GM10266 (cell line): ENCODE measurements around the gene HMGN1.
"Not testable (repeated sequence)": the region's sequence is repeated elsewhere in the genome, so short reads cannot be mapped to it uniquely, and the experiment has no call there.

Experiments used
- DNase-seq: peaks from one replicate; pipeline ENCODE4 v3.0.0; 2012; ENCODE audit errors: extremely low spot score
- TF ChIP-seq, protein P1 (sequence below): IDR thresholded peaks from 2 replicates; pipeline ENCODE4 v1.5.1; 2012; ENCODE audit warnings: mild to moderate bottlenecking, low read depth; ENCODE audit not compliant: control insufficient read depth, insufficient read depth; ENCODE audit errors: missing control alignments

The HMGN1 gene

DNA sequence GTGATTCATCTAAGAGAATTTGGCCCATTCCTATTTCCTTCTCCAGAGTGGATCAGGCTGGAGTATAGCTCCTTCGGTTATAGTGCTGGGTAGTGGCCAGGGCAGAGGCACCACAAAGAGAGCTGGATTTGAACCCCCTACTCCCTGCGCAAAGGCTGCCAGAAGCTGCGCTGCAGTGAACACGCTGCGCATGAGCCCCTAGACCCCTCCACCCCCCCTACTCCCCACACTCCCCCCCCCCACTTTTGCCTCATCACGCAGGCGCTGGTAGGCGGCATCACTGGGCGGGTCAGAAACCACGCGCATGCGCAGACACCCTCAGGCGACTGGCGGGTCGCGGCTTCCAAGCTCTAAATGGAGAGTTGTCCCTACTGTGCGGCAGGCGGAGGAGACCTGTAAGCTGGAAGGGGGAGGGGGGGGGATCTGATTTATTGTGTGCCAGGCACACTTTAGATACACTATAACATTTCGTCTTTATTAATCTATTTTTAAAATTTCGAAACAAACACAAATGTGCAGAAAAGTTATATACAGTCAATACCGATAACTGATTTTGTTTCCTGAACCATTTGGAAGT lies 38.7 kb upstream of the HMGN1 start:
- TF ChIP-seq, protein P1, sequence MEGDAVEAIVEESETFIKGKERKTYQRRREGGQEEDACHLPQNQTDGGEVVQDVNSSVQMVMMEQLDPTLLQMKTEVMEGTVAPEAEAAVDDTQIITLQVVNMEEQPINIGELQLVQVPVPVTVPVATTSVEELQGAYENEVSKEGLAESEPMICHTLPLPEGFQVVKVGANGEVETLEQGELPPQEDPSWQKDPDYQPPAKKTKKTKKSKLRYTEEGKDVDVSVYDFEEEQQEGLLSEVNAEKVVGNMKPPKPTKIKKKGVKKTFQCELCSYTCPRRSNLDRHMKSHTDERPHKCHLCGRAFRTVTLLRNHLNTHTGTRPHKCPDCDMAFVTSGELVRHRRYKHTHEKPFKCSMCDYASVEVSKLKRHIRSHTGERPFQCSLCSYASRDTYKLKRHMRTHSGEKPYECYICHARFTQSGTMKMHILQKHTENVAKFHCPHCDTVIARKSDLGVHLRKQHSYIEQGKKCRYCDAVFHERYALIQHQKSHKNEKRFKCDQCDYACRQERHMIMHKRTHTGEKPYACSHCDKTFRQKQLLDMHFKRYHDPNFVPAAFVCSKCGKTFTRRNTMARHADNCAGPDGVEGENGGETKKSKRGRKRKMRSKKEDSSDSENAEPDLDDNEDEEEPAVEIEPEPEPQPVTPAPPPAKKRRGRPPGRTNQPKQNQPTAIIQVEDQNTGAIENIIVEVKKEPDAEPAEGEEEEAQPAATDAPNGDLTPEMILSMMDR: no peak
- peak; percentile 96 for DNase-seq

DNA sequence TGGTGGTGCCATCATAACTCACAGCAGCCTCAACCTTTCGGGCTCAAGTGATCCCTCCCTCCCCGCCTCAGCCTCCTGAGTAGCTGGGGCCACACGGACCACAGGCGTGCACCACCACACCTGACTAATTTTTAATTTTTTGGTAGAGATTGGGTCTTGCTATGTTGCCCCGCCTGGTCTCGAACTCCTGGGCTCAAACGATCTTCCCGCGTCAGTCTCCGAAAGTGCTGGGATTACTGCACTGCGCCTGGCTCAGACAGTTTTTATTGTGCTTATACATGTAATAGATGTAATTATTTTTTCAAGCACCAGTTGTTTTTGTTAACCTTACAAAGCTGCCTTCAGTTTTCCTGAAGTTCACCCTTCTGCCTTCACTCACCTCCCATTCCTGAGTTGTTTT lies 38.0 kb upstream of the HMGN1 start:
- TF ChIP-seq, protein P1: no peak
- DNase-seq: no peak

DNA sequence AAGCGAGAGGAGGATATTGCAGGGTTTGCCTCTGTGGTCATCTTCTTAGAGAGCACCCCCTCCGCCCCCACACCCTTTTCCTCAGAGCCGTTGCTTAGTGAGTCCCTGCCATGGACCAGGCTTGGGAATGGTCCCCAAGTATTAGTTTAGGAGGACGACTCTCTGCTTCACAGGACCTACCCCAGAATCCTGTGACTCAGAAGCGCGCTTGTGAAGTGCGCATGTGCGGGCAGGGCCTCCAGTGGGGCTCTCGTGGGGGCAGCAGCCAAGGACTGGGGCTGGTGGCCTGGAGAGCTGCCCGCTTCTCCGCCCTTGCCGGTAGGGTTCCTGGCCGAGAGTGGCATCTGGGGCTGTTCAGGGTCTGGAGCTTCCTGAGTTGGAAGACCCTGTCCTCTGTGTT lies 37.3 kb upstream of the HMGN1 start:
- TF ChIP-seq, protein P1: no peak
- DNase-seq: no peak

DNA sequence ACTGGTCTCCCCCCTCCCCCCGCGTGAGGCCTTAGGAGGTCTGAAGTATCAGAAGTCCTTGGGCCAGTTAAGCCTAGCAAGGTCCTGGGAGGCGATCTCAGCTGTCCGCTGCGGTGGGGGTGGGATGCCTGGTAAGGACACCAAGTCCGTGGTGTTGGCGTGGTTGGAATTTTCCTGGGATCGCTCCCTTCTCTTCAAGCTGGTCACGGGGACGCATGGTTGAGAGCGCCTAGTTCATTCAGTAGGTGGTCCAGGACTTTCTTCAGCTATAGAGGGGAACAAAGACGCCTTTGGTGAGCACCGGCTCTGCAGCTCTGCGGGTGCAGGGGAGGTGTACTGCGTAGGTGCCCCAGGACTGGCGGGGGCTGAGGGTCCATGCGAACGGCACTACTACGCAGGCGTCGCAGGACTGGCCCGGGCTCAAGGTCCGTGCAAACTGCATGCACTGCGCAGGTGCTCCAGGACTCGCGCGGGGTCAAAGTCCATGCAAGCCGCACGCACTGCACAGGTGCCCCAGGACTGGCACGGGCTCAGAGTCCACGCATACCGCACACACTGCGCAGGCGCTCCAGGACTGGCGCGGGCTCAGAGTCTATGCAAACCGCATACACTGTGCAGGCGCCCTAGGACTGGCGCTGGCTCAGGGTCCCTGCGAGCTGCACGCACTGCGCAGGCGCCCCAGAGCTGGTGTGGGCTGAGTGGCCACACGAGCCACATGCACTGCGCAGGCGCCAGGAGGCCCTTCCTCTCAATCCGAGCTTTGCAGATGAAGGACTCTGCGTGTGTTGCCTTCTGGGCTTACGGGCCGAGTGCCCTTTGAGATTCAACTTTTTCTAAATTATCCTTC lies 36.6 kb upstream of the HMGN1 start:
- TF ChIP-seq, protein P1: no peak
- DNase-seq: peak; percentile 75

DNA sequence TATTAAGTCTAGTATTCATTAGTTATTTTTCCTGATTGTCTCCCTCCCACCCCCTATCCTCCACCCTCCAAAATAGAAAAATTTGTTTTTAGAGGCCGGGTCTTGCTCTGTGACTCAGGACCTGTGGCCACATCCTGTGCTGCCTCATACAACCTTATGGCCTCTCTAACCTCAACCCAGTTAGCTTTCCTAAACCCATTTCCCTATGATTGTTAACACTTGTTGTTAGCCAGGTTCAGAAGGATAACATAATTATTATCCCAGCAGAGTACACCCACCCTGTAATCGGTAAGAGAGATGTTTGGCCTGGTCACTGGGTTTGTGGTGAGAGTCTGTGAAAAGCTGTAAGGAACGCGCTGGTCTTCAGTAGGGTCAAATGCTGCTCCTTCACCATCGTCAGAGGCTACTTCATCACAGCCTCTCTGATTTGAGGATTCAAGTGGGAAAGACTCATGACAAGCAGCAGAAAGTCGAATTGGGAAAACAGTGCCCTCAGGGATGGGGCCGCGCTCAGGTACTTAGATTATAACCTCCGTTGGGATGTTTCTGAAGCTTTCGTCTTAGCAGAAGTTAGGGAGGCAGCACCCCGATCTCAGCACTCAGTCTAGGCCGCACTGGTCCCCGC lies 35.9 kb upstream of the HMGN1 start:
- DNase-seq: no peak
- TF ChIP-seq, protein P1: no peak

DNA sequence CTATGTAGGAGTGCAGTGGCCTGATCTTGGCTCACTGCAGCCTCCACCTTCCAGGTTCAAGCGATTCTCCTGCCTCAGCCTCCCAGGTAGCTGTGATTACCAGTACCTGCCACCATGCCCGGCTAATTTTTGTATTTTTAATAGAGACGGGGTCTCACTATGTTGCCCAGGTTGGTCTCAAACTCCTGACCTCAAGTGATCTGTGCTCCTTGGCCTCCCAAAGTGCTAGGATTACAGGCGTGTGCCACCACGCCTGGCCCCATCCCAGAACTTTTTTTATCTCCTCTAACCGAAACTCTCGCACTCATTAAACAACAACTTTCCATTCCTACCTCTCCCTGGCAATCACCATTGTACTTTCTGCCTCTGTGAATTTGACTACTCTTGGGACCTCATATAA lies 33.2 kb upstream of the HMGN1 start:
- DNase-seq: not testable (repeated sequence)

DNA sequence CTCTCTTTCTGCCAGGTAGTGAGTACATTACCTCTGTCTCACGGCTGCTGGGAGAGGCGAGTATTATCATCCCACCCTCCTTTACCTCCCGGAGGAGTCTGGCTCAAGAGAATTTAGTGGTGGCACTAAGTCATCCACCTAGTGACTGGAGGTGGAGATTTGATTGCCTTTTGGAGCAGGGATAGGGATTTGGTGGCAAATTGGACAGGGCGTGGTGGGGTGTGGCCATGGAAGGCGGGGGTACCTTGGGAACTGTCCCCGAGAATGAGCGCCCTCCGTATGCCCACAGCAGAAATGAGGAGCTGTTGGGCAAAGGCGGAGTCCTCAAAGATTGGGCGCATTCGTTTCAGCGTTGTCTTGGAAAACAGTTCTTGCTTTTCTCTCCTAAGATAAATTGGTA lies 32.1 kb upstream of the HMGN1 start:
- no peak for DNase-seq
- TF ChIP-seq, protein P1: no peak
